ENCODE results near the gene PCSK6. TPM values are rescaled to one million over a fixed set of nuclear protein-coding genes. Genes with fewer than 3 reads are reported as not detected.

PCSK6 gene
- total RNA-seq, 1 experiment from 2014 or later = 2.9 TPM

DNA sequence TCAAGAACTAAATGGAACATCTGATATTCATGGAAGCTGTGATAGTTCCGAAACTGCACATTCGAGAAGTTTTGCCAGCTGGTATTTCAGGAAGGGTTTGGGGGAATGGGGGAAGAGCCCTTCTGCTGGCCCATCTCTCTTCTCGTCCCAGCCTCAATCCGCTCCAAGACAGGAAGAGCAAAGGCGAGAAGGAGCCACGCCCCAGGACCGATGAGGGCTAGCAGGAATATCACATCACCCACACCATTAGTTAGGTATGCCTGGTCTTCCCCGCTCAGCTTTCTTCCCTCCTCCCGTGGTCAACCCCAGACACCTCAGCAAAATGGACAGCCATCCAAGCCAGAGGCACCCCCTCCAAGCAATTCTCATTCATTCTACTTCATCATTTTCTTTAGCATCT is 14.9 kb upstream of the PCSK6 start:
- Mint-ChIP-seq H3K27me3 (ENCODE audit: low read depth) (no peaks in the 10 kb centered on the region), H3K9me3 (no peaks in the 10 kb centered on the region), H3K4me3 (no peak overlapping the region), H3K4me1 (peaks cover 3% of the 10 kb centered on the region; the same call in 1 of the 2 replicates), H3K36me3 (no peaks in the 10 kb centered on the region), H3K27ac (no peak overlapping the region)
- ATAC-seq = no peak
- ChIA-PET POLR2A (no interaction called here), CTCF (no interaction called here)
- TF ChIP-seq ZNF423 (CRISPR knock-in tag; IDR thresholded peaks at IDR 0.05) (no peak), ZNF232 (CRISPR knock-in tag; IDR thresholded peaks at IDR 0.05) (no peak), NR2C2 (CRISPR knock-in tag; IDR thresholded peaks at IDR 0.05) (no peak), PRDM15 (CRISPR knock-in tag; IDR thresholded peaks at IDR 0.05) (no peak)
- TF ChIP-seq, protein P1, sequence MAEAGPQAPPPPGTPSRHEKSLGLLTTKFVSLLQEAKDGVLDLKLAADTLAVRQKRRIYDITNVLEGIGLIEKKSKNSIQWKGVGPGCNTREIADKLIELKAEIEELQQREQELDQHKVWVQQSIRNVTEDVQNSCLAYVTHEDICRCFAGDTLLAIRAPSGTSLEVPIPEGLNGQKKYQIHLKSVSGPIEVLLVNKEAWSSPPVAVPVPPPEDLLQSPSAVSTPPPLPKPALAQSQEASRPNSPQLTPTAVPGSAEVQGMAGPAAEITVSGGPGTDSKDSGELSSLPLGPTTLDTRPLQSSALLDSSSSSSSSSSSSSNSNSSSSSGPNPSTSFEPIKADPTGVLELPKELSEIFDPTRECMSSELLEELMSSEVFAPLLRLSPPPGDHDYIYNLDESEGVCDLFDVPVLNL (CRISPR knock-in tag; IDR thresholded peaks at IDR 0.05; ENCODE audit: borderline replicate concordance, low read depth) = no peak
- DNase-seq (ENCODE audit: low spot score) = no peak

- CTCF ChIA-PET = interaction anchor here (0.7 to 1.7 kb wide), 2 partner anchors 107 to 625 kb away, joined by 3 to 6 read pairs; no protein-coding TSS in a partner anchor
- POLR2A ChIA-PET = no interaction called here
- TF ChIP-seq, protein P2, sequence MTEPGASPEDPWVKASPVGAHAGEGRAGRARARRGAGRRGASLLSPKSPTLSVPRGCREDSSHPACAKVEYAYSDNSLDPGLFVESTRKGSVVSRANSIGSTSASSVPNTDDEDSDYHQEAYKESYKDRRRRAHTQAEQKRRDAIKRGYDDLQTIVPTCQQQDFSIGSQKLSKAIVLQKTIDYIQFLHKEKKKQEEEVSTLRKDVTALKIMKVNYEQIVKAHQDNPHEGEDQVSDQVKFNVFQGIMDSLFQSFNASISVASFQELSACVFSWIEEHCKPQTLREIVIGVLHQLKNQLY (CRISPR knock-in tag; IDR thresholded peaks at IDR 0.05) = no peak
- TF ChIP-seq, protein P3, sequence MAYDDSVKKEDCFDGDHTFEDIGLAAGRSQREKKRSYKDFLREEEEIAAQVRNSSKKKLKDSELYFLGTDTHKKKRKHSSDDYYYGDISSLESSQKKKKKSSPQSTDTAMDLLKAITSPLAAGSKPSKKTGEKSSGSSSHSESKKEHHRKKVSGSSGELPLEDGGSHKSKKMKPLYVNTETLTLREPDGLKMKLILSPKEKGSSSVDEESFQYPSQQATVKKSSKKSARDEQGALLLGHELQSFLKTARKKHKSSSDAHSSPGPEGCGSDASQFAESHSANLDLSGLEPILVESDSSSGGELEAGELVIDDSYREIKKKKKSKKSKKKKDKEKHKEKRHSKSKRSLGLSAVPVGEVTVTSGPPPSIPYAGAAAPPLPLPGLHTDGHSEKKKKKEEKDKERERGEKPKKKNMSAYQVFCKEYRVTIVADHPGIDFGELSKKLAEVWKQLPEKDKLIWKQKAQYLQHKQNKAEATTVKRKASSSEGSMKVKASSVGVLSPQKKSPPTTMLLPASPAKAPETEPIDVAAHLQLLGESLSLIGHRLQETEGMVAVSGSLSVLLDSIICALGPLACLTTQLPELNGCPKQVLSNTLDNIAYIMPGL (CRISPR knock-in tag; IDR thresholded peaks at IDR 0.05) = no peak
- TF ChIP-seq, protein P4, sequence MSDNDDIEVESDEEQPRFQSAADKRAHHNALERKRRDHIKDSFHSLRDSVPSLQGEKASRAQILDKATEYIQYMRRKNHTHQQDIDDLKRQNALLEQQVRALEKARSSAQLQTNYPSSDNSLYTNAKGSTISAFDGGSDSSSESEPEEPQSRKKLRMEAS (CRISPR knock-in tag; IDR thresholded peaks at IDR 0.05) = no peak
- TF ChIP-seq, protein P5, sequence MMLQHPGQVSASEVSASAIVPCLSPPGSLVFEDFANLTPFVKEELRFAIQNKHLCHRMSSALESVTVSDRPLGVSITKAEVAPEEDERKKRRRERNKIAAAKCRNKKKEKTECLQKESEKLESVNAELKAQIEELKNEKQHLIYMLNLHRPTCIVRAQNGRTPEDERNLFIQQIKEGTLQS (CRISPR knock-in tag; conservative IDR thresholded peaks at IDR 0.05) = no peak
- TF ChIP-seq CDX4 (CRISPR knock-in tag; IDR thresholded peaks at IDR 0.05; ENCODE audit: borderline replicate concordance) = no peak
- TF ChIP-seq KAT7 (CRISPR knock-in tag; IDR thresholded peaks at IDR 0.05; ENCODE audit: borderline replicate concordance) = no peak
- TF ChIP-seq ZNF425 (CRISPR knock-in tag; conservative IDR thresholded peaks at IDR 0.05) = no peak
- TF ChIP-seq SMAD4 (CRISPR knock-in tag; IDR thresholded peaks at IDR 0.05) = no peak
- TF ChIP-seq EMX1 (CRISPR knock-in tag; IDR thresholded peaks at IDR 0.05) = no peak
- no peak for TF ChIP-seq TEAD4 (CRISPR knock-in tag; IDR thresholded peaks at IDR 0.05)
- TF ChIP-seq SOX15 (CRISPR knock-in tag; IDR thresholded peaks at IDR 0.05) = no peak
- TF ChIP-seq, protein P6, sequence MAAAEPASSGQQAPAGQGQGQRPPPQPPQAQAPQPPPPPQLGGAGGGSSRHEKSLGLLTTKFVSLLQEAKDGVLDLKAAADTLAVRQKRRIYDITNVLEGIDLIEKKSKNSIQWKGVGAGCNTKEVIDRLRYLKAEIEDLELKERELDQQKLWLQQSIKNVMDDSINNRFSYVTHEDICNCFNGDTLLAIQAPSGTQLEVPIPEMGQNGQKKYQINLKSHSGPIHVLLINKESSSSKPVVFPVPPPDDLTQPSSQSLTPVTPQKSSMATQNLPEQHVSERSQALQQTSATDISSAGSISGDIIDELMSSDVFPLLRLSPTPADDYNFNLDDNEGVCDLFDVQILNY (CRISPR knock-in tag; IDR thresholded peaks at IDR 0.05) = no peak
- no peak for TF ChIP-seq NFYB (CRISPR knock-in tag; conservative IDR thresholded peaks at IDR 0.05; ENCODE audit: low read depth)
- no peak overlapping the region for H3K4me3 Mint-ChIP-seq
- no peaks in the 10 kb centered on the region for H3K9me3 Mint-ChIP-seq
- ATAC-seq (no peak), DNase-seq (ENCODE audit: low spot score) (no peak)
- H3K36me3 Mint-ChIP-seq = no peaks in the 10 kb centered on the region
- H3K27me3 Mint-ChIP-seq (ENCODE audit: low read depth) = no peaks in the 10 kb centered on the region
- peaks cover 3% of the 10 kb centered on the region; the same call in 1 of the 2 replicates for H3K4me1 Mint-ChIP-seq
- H3K27ac Mint-ChIP-seq = no peak overlapping the region
These were observed 13.7 kb upstream of the PCSK6 start for GRCh38 chr15:101503296-101503599.
